GM20000 (cell line): Measurements from ENCODE around the gene HYAL3.
A peak's percentile ranks its signal among the peaks of the same experiment; 100 is the strongest.
"Not testable (repeated sequence)": the region's sequence is repeated elsewhere in the genome, so short reads cannot be mapped to it uniquely, and the experiment has no call there.

ENCODE experiments used
- DNase-seq: peaks from one replicate; pipeline ENCODE4 v3.0.0; 2012; ENCODE audit warnings: low spot score
- CTCF ChIP-seq: IDR thresholded peaks from 2 replicates; pipeline ENCODE4 v1.5.1; 2012; ENCODE audit warnings: mild to moderate bottlenecking, control low read depth; ENCODE audit errors: extremely low read depth, missing control alignments

The HYAL3 gene

GRCh38 chr3:50264383-50264963 is 34.7 kb downstream of the HYAL3 start:
- no peak for DNase-seq
- no peak for TF ChIP-seq CTCF

- no peak for DNase-seq
- TF ChIP-seq CTCF: no peak
Measured at GRCh38 chr3:50263478-50264382, 35.5 kb downstream of the HYAL3 start.

GRCh38 chr3:50262778-50263177 is 36.4 kb downstream of the HYAL3 start:
- TF ChIP-seq CTCF: no peak
- no peak for DNase-seq

GRCh38 chr3:50262200-50262599 is 37.0 kb downstream of the HYAL3 start:
- DNase-seq: not testable (repeated sequence)

GRCh38 chr3:50261505-50261904 is 37.7 kb downstream of the HYAL3 start:
- DNase-seq: peak; percentile 31
- no peak for TF ChIP-seq CTCF

- peak; percentile 46 for DNase-seq
- TF ChIP-seq CTCF: no peak
Measured at GRCh38 chr3:50260942-50261441, 38.2 kb downstream of the HYAL3 start.

- peak; percentile 99 for DNase-seq
- TF ChIP-seq CTCF: peak; percentile 97
Measured at GRCh38 chr3:50260027-50260941, 38.9 kb downstream of the HYAL3 start.
